GM12865 (cell line): ENCODE results near the gene MNX1.

Experiments used
- DNase-seq: peaks from one replicate; pipeline ENCODE4 v3.0.0; 2010; ENCODE audit warnings: low read depth
- H3K4me3 ChIP-seq: 2 replicates; pipeline ENCODE4 v1.5.1; 2011; ENCODE audit warnings: mild to moderate bottlenecking, low read depth, low read length, control low read depth
- CTCF ChIP-seq: IDR thresholded peaks from 2 replicates; pipeline ENCODE4 v1.5.1; 2011; ENCODE audit warnings: low read length, control low read depth, low read depth, inconsistent platforms; ENCODE audit not compliant: insufficient read depth; ENCODE audit errors: missing control alignments

The MNX1 gene

GRCh38 chr7:157005456-157006204 lies 4.8 kb downstream of the MNX1 start:
- no peak overlapping the region for H3K4me3 ChIP-seq
- no peak for DNase-seq
- no peak for TF ChIP-seq CTCF

- TF ChIP-seq CTCF = no peak
- no peak for DNase-seq
- H3K4me3 ChIP-seq = no peak overlapping the region
These were observed 5.7 kb downstream of the MNX1 start for GRCh38 chr7:157004521-157005455.

- no peak for TF ChIP-seq CTCF
- DNase-seq = no peak
- no peak overlapping the region for H3K4me3 ChIP-seq
These were observed 6.5 kb downstream of the MNX1 start for GRCh38 chr7:157003756-157004520.

- no peak overlapping the region for H3K4me3 ChIP-seq
- TF ChIP-seq CTCF = no peak
- DNase-seq = no peak
These were observed 7.1 kb downstream of the MNX1 start for GRCh38 chr7:157003445-157003755.

- H3K4me3 ChIP-seq = no peak overlapping the region
- no peak for TF ChIP-seq CTCF
- DNase-seq = no peak
These were observed 7.5 kb downstream of the MNX1 start for GRCh38 chr7:157002819-157003421.
